GM19467 (cell line): Measurements from ENCODE around the gene LFNG.
"Not testable (repeated sequence)": the region's sequence is repeated elsewhere in the genome, so short reads cannot be mapped to it uniquely, and the experiment has no call there.

Experiments used
- ATAC-seq: cut with Tn5 transposase; IDR thresholded peaks from one replicate; pipeline ENCODE4 v1.9.1; 2021; ENCODE audit warnings: mild to moderate bottlenecking, moderate library complexity; ENCODE audit not compliant: unreplicated experiment

Gene LFNG

DNA sequence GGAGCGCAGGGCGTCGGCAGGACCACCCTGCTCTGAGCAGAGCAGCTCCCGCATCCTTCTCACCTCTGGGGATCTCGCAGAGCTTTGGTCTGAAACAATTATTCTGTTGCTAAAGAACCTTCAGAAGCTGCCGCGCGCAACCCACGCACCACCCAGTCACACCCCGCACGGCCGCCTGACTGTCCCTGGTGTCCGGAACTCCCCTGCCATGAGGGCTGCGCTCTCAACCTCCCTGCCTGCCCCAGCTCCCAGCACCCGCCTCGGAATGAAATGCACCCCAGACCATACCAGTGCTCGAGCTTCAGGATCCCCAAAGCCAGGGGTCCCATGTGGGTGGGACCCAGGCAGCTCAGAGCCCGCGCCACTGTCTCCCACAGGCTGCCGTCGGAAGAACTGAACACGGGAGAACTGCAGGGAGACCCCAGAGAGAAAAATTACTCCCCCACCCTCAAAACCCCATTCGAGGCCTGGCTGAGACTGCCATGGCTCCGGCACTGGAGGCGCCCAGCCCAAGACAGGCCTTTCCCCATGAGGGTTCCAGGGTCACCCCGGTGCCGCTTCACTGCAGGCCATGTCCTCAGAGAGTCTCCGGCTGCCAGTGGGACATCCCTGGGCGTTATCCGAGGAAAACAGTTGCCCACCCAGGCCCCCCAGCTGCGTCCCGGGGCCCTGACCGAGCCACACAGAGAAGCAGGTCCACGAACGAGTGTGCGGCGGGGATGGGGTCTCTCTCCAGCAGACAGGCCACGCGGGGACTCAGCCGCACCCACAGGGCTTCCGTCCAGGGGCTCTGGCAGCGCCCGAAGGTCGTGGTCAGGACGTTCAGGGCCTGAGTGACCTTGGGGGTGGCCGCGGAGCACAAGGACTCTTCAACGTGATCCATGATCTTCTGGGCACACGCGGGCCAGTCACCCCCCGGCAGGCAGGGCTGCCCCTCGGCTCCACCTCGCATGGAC lies 23.6 kb downstream of the LFNG start:
- ATAC-seq: no peak

DNA sequence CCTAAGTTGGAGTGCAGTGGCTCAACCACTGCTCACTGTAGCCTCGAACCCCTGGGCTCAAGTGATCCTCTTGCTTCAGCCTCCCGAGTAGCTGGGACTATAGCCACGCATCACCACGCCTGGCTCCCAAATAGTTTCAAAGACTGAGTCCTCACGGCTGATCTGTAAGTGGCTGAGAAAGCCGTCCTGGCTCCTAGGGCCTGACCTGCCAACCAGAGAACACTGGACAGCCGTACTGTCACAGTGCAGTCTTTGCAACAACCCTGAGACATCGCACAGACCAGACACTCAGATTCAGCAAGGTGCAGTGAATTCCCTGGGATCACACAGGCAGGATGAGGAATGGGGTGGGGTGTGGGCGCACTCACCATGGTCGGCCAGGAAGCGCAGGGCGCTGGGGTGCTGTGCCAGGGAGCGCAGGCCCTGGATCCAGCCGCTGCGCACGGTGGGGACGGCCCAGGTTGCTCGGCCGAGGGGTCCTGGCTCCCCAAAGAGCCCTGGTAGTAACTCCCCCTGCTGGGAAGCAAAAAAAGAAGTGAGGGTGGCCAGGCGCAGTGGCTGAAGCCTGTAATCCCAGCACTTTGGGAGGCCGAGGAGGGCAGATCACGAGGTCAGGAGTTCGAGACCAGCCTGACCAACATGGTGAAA lies 25.1 kb downstream of the LFNG start:
- ATAC-seq: no peak

DNA sequence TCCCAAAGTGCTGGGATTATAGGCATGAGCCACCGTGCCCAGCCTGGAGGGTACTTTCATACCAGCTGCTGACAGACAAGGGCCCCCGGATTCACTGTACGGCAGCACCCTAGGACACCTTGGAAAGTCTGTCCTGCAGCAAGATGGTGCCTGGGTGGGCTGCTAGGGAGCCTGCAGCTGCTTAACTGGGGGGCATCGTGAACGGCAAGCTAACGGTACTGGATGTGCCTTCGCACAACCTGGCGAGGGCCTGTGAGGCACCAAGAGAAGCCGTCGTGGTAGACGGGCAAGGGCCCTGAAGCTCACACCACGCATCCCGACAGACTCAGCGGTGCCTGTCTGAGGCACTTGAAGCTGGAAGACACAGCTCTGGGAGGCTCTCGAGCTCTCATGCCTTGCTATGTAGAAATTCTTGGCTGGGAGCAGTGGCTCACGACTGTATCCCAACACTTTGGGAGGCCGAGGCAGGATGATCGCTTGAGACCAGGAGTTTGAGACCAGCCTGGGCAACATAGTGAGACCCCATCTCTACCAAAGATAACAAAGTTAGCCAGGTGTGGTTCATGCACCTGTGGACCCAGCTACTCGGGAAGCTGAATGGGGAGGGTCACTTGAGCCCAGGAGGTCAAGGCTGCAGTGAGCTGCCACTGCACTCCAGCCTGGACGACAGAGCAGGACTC lies 26.3 kb downstream of the LFNG start:
- ATAC-seq: no peak

DNA sequence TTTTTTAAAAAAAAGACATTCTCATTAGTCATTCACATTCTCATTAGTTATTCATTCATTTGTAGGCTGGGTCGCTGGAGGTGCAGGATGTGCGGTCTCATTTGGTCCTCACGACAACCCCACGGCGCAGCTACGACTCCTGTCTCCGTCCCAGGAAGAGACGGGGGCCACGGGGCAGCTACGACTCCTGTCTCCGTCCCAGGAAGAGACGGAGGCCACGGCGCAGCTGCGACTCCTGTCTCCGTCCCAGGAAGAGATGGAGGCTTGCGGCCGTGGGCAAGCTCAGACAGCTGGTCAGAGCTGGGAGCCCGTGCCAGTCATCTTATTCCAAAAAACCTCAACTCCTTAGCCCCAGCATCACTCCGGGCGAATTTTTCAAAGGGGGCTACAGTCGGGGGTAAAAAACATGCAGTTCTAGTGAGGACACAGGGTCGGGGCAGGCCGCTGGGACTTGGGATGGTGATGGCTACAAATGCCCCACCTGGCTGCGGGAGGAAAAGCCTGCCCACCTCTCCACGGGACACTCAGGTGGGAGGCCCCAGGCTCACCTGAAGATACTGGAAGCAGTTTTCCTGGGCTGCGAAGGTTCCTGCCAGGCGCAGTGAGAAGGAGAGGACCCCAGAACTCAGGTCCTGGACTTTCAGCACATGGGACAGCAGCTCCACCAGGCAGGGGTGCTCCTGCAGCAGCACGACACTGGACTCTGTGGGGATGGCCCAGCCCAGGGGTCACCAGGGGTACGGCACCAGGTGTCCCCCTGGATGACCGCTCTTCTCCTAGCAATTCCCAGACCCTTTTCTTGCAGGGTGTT lies 27.4 kb downstream of the LFNG start:
- ATAC-seq: no peak

DNA sequence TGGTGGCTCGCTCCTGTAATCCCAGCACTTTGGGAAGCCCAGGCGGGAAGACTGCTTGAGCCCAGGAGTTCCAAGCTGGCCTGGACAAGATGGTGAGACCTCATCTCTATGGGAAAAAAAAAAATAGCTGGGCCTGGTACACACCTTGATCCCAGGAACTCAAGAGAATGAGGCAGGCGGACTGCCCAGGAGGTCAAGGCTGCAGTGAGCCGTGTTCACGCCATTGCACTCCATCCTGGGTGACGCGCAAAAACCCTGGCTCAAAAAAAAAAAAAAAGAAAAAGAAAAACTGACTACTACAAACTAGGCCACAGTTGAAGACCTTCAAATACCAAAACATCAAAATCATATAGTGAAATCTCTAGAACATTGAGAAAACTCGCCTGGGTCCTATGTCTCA lies 31.8 kb downstream of the LFNG start:
- no peak for ATAC-seq

DNA sequence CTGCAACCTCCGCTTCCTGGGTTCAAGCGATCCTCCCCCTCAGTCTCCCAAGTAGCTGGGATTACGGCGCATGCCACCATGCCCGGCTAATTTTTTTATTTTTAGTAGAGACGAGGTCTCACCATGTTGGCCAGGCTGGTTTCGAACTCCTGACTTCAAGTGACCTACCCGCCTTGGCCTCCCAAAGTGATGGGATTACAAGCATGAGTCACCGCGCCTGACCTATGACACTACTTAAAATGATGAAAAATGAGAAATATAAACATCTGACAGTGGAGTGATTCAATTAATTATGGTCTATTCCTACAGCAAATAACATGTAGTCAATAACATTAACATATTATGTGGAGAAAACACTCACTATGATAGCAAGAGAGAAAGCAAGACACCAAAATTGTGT lies 33.5 kb downstream of the LFNG start:
- ATAC-seq: no peak

DNA sequence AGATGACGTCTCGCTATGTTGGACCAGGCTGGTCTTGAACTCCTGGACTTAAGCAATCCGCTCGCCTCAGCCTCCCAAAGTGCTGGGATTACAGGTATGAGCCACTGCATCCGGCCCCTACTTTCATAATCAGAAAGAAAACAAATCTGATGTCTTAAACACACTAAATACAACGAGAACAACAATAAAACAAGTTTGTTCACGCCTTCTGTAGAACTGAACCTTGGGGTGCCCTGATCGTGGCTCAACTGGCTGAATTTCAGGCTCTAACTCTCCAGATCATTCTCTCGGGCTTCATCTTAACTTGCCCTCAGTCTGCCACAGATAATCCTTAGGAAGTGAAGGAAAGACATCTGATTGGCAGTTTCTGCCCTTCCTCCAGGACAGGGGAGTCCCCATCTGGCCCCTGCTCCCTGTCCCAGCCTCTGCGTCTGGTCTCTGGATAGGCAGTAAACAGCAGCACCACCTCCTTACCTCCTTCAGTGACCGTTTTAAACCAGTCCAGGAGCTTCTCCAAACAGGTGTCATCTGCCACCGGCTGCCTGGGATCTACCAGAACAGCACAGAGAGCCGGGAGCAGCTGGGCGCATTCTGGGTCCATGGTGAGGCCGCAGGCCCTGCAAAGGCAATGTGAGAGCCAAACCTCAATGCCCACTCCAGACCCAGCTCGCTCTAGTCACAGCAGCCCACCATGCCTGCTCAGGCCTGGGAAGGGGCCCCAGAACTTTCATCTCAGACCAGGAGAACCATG lies 34.4 kb downstream of the LFNG start:
- no peak for ATAC-seq

DNA sequence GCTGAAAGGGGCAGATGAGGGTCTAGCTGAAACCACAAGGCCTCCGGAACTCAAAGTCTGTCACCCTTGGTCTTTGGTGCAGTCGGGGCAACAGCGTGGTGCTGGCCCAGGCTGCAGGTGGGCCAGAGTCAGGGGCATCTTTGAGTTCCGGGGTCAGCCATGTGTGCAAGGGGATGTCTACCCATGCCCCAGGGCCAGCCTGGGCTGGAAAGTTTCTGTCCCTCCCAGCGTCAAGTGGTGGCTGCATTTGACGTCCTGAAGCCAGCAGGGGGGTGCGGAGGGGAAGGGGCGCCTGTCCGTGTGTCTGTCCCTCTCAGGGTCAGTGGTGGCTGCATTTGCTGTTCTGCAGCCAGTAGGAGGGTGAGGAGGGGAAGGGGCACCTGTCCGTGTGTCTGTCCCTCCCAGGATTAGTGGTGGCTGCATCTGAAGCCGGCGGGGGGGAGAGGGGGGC lies 35.1 kb downstream of the LFNG start:
- ATAC-seq: no peak

DNA sequence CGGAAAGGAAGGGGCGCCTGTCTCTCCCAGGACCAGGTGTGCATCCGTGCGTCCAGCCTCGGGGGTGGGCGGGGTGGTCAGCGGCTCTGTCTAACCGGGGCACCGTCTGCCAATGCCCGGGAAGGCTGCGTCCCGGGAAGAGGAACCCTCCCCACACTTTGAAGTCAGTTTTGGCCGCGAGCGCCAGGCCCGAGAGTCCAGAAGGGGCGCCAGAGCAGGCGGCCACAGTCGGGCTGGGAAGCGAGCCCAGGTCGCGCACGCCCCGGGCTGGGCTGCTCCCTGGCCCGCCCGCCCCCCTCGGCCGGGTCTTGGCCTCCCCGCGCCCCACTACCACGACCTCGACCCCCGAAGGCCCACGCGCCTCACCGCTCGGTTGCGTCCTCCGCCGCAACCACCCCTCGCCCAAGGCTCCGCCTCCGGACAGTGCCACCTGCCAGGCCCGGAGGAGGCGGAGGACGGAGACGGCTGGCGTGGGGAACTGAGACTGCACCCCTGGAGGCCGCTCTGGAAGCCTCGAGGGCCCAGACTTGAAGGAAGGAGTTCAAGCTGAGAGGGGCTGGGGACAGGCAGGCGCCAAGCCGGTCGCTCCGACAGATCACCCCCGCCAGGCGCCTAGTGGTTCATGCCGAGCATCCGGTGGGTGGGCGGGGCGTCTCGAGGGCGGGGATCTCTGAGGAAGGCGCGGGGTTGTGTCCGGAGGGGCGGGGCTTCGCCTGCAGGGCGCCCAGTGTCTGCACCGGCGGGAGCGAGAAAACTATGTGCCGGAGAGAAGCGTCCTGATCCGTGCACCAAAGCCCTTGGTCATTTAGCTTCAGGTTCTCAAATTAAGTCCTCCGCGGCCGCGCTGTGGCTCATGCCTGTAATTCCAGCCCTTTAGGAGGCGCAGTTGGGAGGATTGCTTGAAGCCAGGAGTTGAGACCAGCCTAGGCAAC lies 35.8 kb downstream of the LFNG start, which contains the start of gene BRAT1:
Gene BRAT1, minus strand, starts transcription at position 404 of the 932 bp plus-strand sequence. CDS start 1,093 bp downstream, outside the sequence.
- ATAC-seq: peak; percentile 66

DNA sequence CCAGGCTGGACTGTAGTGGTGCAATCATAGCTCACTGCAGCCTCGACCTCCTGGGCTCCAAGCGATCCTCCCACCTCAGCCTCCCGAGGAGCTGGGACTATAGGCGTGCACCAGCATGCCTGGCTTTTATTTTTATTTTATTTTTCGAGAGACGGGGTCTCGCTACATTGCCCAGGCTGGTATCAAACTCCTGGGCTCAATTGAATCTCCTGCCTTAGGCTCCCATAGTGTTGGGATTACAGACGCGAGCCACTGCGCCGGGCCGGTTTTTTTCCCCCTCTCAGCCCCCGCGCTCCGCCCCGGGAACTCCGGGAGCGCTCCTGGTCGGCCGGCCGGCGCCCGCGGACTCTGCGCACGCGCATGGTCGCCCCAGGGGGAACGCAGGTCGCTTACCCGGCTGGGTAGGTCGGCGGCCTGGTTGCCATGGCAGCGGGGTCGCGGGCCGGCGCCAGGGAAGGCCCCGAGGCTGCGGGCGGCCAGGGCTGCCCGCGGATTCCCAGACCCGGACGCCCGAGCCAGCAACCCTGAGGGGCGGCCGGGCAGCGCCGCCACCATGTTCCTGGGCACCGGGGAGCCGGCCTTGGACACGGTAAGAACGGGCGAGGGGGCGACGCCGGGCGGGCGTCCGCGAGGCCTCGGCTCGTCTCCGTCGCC lies 39.2 kb downstream of the LFNG start, which contains the start of gene IQCE:
Gene IQCE, plus strand, starts transcription at position 351 of the 654 bp plus-strand sequence. Its CDS starts 203 bp downstream, at position 554.
- peak; percentile 46 for ATAC-seq

DNA sequence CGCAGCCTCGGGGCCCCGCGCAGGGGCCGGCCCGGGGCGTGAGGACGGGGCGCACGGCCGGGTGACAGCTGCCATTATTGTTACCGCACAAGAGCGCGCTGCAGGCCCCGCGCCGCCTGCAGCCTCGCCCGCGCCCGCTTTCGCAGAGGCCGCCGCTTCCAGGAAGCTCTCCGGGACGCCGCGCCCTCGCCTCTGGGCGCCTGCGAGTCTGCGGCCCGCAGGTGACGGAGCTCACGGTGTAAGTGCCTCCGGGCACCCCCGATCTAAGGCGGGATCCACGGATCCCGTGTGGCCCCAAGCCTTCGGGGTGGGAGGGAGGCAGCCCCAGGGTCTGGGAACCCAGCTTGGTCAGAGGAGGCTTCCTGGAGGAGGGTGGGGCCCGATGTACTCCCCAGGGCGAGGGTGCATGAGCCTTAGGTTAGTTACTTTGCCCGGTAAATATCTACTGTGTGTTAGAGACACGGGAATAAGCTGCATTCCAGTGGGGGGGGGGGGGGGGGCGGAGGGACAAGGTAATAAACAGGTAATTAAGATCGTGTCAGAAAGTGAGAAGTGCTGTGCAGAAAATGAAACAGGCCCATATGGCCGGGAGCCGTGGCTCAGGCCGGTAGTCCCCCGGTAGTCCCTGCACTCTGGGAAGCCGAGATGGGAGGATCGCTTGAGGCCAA lies 39.8 kb downstream of the LFNG start:
- ATAC-seq: peak; percentile 9

DNA sequence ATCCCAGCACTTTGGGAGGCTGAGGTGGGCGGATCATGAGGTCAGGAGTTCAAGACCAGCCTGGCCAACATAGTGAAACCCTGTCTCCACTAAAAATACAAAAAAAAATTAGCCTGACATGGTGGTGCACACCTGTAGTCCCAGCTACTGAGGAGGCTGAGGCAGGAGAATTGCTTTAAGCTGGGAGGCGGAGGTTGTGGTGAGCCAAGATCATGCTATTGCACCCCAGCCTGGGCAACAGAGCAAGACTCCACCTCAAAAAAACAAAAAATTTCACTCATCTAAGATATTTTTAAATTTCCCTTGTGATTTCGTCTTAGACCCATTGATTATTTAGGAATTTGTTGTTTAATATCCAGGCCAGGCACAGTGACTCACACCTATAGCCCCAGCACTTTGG lies 44.4 kb downstream of the LFNG start:
- not testable (repeated sequence) for ATAC-seq

DNA sequence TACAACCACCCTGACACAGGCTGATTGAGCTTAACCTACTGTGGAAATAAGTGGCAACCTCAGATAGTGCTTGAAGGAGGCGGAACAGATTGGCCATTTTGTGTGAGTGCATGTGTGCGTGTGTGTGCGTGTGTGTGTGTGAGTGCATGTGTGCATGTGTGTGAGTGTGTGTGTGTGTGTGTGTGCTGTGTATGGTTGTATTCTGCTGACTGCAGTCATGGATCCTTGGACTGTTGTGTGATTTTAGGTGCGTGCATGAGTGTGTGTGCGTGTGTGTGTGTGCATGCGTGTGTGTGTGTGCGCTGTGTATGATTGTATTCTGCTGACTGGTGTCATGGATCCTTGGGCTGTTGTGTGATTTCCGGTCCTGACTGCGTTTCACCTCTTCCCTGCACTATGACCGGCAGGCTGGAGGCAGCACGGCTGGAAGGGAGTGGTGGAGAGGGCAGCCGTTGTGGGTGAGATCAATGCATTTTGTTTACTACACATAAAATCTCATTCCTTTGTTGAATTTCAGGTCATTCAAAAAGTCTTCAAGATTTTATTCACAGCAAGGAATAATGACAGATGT lies 45.5 kb downstream of the LFNG start:
- ATAC-seq: no peak

DNA sequence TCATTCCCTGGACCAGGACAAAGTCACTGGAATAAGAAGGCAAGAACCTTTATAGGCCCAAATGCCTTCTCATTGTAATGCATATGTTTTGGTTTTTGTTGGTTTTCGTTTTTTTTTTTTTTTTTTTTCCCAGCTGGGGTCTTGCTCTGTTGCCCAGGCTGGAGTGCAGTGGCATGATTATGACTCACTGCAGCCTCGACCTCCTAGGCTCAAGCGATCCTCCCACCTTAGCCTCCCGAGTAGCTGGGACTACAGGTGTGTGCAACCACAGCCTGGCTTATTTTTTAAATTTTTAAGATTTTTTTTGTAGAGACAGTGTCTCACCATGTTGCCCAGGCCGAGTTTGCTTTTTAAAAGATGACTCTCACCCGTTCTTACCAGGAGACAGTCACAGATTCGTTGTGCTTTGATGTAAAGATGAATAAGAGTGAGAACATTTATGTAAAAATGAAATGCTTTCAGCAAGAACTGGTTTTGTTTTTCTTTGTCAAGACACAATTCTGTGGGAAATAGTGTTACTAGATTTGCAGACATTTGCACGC lies 46.8 kb downstream of the LFNG start:
- no peak for ATAC-seq

DNA sequence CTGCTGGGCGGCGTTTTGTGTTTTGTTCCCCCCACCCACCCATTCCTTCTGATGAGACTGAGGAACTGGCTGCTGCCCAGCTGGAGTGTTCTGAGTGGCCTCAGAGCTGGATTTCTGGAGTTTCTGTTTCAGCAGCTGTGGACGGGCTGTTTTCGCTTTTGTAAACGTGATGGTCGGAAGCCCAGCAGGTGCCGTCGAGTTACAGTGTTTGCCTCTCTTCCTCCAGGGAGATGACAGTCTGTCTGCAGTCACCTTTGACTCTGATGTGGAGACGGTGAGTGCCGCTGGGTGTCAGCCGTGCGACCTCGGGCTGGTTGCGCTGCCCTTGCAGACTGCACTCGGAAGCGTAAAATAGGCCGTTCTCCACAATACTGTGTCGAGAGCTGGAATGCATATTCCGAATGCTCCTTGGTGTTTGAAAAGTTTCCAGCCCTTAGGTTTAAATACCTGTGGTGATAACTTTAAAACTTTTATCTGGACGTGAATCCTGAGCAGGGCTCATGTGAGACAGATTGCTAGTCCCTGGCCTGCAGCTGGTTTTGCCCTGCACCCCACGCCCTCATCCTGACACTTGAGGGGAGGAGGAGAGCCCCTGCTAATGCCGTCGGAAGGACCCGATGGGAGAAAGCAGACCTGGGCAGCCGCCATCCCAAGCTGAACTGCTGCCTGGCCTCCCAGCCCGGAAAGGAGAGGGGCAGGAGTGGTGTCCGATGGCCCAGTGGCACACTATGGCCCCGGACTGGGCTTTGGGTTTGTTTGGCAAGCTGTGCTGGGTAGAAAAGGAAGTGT lies 47.5 kb downstream of the LFNG start:
- ATAC-seq: peak; percentile 75

DNA sequence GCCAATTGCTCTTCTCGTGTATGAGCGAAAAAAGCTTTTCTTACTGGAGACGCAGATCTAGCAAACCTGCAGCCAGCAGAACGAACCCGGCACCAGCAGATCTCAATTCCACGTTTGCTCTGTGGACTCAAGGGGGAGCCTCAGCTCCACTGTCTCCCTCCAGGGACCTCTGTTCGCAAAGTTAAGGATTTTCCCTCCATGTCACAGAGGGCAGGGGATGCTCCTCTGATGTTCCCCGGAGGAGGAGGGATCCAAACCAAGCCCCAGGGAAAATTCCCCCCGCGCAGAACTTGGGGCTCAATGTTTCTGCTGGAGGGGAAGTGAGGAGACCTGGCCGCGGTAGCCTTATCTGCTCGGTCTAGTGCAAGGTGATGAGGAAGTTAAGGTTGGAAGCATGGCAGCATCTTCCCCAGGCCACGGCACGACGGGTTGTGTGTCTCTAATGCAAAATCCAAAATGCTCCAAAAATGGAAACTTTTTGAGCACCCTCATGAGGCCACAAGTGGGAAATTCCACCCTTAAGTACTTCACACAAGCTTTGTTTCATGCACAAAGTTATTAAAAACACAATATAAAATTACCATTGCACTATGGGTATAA lies 48.2 kb downstream of the LFNG start:
- no peak for ATAC-seq
